HG03064 (cell line): ENCODE measurements around the gene SPIRE1.
"Not testable (repeated sequence)": the region's sequence is repeated elsewhere in the genome, so short reads cannot be mapped to it uniquely, and the experiment has no call there.

Experiments
- ATAC-seq: cut with Tn5 transposase; IDR thresholded peaks from one replicate; pipeline ENCODE4 v1.9.1; 2021; ENCODE audit warnings: low read depth; ENCODE audit not compliant: unreplicated experiment

SPIRE1 gene

DNA sequence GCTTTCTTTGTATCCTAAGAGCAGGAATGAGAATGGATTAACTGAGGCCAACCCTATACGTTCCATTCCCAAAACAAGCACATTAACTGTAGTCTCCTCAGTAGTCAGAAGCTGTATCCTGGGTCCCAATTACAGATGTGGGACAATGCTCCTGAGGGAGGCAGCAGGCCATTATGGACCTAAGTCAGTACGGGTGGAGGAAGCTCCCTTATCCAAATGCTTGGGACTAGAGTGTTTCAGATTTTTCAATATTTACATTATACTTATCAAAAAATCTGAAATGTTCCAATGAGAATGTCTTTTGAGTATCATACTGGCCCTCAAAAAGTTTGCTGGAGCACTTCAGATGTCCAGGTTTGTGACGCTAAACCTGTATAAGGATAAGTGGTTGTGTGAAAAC lies 160.1 kb downstream of the SPIRE1 start:
- no peak for ATAC-seq

DNA sequence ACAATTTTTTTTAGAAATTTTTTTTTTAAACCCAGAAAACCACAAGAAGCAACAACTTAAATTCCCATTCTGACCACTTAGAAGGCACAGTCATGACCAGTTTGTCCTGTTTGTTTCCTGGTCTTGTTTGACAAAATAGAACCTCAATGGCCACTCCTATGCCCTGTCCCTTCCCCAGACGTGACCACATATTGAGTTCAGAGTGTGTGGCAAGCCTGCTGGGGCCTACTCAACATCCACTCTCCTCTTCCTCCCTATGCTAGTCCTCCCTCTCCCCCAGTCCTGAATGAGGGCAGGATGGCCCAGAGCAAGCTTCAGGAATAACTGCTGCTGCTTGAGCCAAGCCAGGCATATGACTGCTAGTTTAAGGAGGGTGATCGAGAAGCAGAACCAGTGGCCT lies 160.6 kb downstream of the SPIRE1 start:
- ATAC-seq: no peak

DNA sequence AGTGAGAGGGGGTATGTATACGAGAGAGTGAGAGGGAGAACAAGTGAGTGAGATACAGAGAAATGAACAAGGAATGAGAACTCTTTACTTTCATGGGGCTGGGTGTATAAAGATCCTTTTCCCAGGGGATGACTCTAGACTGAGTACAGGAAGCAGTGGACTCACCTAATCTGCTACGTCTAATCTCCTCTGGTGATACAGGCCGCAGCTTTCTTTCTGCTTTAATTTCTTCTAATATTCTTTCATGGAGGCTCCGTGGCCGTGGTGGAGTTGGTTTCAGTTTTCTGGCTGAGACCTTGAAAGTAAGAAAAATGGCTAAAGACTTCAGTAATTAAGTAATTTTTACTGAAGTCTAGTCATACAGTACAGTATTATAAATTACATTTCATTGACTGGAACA lies 165.0 kb downstream of the SPIRE1 start:
- ATAC-seq: no peak

DNA sequence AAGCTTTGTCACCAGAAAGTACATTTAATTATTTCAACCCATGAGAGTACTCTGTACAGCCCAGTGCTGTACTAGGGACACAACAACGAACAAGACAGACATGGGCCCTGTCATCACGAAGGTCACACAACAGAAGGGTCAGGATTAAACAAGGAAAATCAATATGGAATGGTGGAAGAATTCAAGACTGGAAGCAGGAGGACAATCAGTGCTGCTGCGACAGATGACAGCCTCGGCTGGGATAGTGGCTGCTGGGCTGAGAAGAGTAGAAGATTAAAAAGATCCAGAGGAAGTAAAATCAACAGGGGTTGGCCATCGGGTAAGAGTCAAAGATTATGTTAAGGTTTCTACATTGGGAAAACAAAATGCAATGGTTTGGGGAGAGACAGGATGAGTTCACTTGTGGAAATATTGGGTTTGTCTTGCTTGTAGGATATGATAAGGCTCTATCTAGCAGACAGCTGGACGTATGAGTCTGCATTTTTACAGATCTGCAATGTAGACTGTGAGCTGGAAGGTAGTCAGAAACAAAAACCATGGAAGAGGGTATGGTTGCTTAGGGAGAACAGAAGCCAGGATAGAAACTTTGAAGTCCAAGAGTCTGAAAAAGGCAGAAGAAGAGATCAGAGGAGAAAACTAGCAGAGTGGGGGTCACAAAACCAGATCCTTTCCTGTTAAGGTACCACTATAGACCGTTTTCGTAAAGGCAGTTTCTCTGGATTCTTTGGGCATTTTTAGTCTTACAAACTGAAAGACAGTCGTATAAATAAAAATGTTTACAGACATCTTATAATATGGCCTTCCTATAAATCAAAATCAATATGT lies 166.1 kb downstream of the SPIRE1 start:
- no peak for ATAC-seq

- ATAC-seq: no peak
Observed at GRCh38 chr18:12485479-12486105, 172.3 kb downstream of the SPIRE1 start.

DNA sequence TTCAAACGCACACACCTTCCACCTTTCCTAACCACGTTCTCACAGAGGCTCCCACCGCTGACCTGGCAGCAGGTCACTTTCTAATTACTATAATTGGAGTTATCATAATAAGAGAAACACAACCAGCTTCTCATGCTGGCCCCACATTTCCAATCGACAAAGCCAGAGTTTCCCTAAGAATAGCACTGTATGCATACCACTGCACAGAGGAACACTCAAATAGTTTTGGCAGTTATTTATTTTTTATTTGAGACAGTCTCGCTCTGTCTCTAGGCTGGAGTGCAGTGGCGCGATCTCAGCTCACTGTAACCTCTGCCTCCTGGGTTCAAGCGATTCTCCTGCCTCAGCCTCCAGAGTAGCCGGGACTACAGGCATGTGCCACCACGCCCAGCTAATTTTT lies 176.0 kb downstream of the SPIRE1 start:
- ATAC-seq: not testable (repeated sequence)

DNA sequence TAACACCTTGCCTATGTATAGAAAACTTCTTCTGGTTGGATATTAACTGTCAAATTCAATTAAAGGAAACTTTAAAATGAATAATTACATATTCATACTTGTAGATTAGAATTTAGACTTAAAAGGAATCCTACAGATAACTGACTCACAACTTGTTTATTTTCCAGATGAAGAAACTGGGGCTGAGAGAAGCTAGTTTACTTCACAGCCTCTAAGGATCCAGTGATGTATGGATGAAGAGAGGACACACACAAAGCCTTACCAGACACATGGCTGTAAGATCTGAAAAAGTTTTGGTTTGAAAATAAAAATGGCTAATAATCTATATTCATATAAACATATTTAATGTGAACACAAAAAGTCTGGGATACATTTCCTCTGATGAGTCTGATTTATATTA lies 177.9 kb downstream of the SPIRE1 start:
- ATAC-seq: no peak

DNA sequence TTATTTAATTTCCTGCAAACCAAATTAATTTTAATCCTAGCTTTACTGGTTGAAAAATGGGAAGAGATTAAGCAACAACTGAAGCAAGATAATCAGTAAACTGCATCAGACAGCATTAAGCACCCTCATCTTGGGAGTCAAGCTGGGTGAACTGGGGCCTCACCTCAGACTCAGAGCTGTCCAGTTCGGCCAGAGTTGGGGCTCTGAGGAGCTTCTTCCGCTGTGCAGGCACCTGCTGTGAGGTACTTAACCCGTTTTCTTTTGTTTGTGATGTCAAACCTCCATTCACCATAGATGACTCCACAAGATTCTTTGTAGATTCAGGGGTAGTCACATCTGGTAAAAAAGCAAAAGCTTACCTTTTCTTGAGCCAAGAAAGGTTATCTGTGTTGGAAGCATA lies 178.4 kb downstream of the SPIRE1 start:
- ATAC-seq: no peak

- ATAC-seq: no peak
Observed at GRCh38 chr18:12478269-12479047, 179.4 kb downstream of the SPIRE1 start.

GRCh38 chr18:12477606-12478005 lies 180.3 kb downstream of the SPIRE1 start:
- ATAC-seq: no peak

DNA sequence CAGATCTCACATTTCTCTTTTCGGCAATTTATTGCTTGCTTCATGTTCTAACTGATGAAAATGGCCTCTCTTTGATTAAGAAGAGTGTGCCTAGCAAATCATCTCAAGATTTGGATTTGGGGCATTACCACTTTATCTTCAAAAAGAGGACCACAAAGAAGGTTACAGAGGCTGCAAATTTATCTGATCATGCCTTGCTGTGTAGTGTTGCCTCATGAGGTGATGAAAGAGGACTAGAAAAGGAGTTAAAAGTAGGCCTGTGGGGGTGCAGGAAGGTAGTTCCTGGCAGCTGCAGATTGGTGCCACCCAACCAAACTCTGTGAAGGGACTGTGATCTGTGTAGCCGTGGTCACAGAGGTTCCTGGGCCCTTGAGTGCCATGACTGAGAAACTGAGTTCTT lies 181.0 kb downstream of the SPIRE1 start:
- ATAC-seq: no peak

DNA sequence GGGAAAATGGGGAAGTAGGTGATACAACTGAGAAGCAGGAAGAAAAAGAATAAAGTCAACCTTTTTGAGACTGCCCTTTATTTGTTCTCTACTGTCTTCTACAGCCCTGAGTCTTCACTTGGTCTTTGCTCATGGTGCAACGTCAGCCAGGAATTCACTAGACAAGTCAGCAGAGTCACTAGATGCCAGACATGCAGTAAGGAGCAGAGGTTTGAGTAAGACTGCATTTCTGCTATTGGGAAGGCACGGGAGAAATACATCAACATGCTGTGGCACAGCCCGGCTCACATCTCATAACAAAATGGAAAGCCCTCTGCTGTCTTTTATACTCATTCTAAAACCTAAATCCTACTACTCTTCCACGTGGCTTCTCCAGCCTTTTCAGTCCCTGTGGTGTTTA lies 183.0 kb downstream of the SPIRE1 start:
- no peak for ATAC-seq

DNA sequence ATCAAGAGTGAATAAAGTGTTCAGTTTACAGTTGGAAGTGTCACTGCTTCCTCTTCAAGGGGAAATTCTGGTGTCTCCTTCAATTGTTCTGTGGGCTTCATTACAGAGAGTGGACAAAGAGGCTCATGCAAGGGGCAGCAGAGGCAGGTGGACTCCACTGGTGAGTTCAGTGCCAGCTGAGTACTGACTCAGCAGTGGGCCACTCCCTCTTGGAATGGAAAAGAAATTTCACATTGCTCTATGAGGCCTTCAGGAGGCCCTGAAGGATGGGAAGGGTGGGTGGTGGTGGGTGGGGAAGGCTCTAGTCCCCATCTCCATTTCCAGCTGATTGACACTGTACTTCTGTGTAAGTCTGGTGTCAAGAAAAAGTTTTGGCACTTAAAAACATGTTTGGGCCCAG lies 183.8 kb downstream of the SPIRE1 start:
- no peak for ATAC-seq

- no peak for ATAC-seq
Observed at GRCh38 chr18:12470382-12471075, 187.4 kb downstream of the SPIRE1 start.

- ATAC-seq: no peak
Observed at GRCh38 chr18:12468445-12468844, 189.5 kb downstream of the SPIRE1 start.

DNA sequence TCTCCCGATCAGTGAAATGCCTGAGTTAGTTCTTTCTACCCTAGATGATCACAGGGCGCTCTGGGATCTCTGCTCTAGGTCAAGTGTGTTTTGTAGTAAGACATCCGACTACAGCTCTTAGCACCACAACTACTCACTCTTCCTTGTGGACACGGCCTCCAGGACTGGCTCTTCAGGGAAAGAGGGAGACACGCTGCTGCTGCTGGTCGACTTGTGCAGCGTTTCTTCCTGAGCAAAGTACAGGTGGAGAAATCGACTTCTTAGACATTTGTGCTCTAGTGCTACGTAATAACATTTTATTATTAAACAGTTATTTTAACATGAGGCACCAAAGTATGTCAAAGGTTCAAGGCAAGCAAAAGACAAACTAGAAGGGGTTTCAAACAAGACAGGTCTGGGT lies 193.2 kb downstream of the SPIRE1 start:
- ATAC-seq: no peak

DNA sequence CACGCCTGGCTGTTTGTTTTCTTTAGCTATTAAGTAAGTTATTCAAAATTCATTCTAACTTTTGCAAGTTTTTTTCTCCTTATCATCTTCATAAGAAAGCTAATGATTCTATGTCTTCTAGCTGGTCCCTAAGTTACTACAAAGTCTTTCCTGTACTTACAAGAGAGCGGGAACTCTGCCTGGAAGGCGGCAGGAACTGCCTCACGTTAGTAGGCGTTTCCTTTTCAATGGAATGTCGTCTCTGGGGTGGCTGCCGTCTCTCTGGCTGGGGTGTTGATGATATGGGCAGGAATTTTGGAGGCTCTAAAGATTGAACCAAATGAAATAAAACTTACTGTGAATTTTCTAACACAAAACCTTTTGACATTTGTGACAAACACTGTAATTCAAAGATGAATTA lies 194.7 kb downstream of the SPIRE1 start:
- ATAC-seq: no peak

DNA sequence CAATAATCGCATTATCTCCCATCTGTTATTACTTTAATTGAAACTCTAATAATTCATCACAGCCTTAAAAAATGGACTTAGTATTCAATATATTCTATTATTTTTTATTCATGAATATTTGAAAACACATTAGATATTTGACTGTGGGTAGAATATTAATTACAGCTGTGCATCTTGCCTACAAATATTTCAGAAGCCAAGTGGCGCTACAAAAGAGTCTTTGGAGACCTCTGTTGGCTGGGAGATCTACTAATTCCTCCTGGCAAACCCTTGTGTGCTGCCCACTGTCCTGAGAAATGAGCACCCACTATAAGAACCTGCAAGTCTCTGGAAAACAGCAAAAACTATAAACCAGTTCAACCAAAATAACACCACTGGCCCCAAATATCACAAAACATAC lies 195.7 kb downstream of the SPIRE1 start:
- no peak for ATAC-seq

DNA sequence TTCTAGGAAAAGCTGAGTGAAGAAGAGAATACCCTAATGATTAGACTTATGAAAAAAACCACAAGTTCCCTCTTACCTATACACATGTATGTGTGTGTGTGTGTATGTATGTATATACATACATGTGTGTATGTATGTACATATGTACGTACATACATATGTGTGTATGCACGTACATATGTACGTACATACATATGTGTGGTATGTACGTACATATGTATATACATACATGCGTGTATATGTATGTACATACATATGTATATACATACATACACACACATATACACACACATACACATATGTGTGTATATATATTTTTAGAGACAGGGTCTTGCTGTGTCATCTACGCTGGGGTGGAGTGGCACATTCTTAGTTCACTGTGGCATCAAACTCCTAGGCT lies 196.6 kb downstream of the SPIRE1 start:
- ATAC-seq: no peak

- ATAC-seq: no peak
Observed at GRCh38 chr18:12460874-12461273, 197.0 kb downstream of the SPIRE1 start.

DNA sequence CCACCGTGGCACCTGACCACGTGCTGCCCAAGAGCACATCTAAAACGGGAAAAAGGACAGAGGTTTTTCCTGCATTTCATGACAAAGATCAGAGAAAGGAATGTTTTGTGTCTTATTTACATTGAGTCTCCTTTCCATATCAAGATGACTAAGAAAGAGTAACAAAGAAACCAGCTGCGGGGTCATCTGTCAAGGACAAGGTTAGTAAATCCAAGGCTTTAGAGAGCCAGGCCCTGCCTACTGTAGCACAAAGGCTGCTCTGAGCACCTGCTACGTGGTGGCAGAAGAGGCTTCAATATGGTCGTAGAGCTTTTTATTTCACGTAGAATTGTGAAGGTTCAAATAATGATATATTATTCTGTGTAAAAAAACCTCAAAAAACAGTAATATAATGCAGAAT lies 199.1 kb downstream of the SPIRE1 start:
- no peak for ATAC-seq
